Natural killer cell treated with Interleukin-12 subunit alpha and Interleukin-12 subunit beta and Interleukin-15 and Interleukin-18, amount 100 ng/mL, for 72 hours (primary cell): ENCODE results near the gene APOA1. TPM values are rescaled to one million over a fixed set of nuclear protein-coding genes. Genes with fewer than 3 reads are reported as not detected.
A peak's percentile ranks its signal among the peaks of the same experiment; 100 is the strongest.
"Not testable (repeated sequence)": the region's sequence is repeated elsewhere in the genome, so short reads cannot be mapped to it uniquely, and the experiment has no call there.

ENCODE experiments used
- ATAC-seq, 2 donors: fragments of 150-1000 bp; cut with Tn5 transposase in 1 of 2; sonication (Bioruptor Pico), chemical (Tn5 transposase) in 1 of 2; 2 replicates each; pipeline ENCODE4 v1.10.0; 2021
- DNase-seq: peaks from one replicate; pipeline ENCODE4 v3.0.0; 2022; ENCODE audit warnings: low spot score
- H3K27ac Mint-ChIP-seq, 2 donors: 1 replicate in 1 of 2; 2 replicates in 1 of 2; pipeline ENCODE4 v1.8.0; 2022; ENCODE audit warnings: mixed read lengths in 2 of 2, mild to moderate bottlenecking in 1 of 2, moderate library complexity in 1 of 2
- H3K27me3 Mint-ChIP-seq, 2 donors: 1 replicate in 1 of 2; 2 replicates in 1 of 2; pipeline ENCODE4 v1.8.0; 2022; ENCODE audit warnings: mixed read lengths in 2 of 2
- H3K36me3 Mint-ChIP-seq: one replicate; pipeline ENCODE4 v1.8.0; 2022; ENCODE audit warnings: mixed read lengths
- H3K4me1 Mint-ChIP-seq, 2 donors: 1 replicate in 1 of 2; 2 replicates in 1 of 2; pipeline ENCODE4 v1.8.0; 2022; ENCODE audit warnings: low read depth in 2 of 2, mixed read lengths in 2 of 2, mild to moderate bottlenecking in 1 of 2
- H3K4me3 Mint-ChIP-seq: one replicate; pipeline ENCODE4 v1.8.0; 2022; ENCODE audit warnings: mixed read lengths
- H3K9me3 Mint-ChIP-seq: 2 replicates; pipeline ENCODE4 v1.8.0; 2022; ENCODE audit warnings: mixed read lengths
- total RNA-seq, 2 donors: library from RNA; stranded (reverse); gene quantifications; one replicate each; pipeline ENCODE4 v1.2.3, GENCODE V29; 2022

APOA1 gene
- total RNA-seq, 2 donors from 2014 or later, result not detected

DNA sequence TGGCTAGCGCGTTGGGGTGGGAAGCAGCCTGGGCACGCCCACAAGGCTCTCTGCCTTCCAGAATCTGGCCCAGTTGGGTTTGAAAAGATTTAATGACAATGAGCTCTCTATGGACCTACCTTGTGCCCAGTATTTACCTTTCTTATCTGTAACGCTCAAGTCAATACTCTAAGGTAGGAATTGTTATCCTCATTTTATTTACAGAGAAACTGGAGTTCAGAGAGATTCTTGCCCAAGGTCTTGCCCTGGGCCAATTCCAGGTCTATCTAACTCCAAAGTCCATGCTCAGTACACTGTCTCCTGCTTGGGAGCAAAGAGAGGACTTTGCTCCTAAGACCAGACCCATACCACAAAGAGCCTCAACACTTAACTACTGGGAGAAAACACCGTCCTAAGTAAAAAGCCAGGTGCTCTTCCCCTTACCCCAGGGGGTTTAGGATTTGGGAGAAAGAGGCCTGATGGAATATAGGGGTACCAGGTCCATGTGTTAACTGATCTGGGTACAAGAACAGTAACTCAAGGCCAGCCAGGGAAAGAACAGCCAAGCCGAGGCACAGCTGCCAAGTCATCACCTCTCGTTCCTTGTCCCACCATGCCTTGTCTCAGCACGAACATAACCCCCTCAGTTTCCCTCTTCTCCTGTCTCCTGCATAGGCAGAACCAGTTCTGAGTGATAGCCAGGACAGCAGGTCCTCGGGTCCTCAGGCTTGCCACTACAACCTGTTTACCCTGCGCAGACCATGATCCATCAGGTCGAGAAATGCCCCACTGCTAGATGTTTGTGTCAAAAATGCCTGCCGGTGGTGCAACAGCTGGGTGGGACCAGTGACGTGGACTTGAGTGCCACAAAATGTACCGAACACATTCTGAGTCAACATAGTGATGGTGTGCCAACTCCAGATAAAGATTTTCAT, 28.9 kb downstream of the APOA1 start:
- Mint-ChIP-seq H3K27ac (no peak overlapping the region), H3K9me3 (no peaks in the 10 kb centered on the region), H3K27me3 (no peaks in the 10 kb centered on the region), H3K4me3 (no peak overlapping the region), H3K36me3 (no peaks in the 10 kb centered on the region), H3K4me1 (peaks cover 0 to 6% of the 10 kb centered on the region in 2 donors)
- DNase-seq (no peak), ATAC-seq (no peak)

- Mint-ChIP-seq H3K36me3 (no peaks in the 10 kb centered on the region), H3K4me1 (no peaks in the 10 kb centered on the region), H3K27me3 (peaks cover 2 to 4% of the 10 kb centered on the region in 2 donors), H3K9me3 (no peaks in the 10 kb centered on the region), H3K27ac (no peak overlapping the region), H3K4me3 (no peak overlapping the region)
- DNase-seq, result no peak
- ATAC-seq, result no peak
Measured at GRCh38 chr11:116807601-116808261, 29.7 kb downstream of the APOA1 start.

DNA sequence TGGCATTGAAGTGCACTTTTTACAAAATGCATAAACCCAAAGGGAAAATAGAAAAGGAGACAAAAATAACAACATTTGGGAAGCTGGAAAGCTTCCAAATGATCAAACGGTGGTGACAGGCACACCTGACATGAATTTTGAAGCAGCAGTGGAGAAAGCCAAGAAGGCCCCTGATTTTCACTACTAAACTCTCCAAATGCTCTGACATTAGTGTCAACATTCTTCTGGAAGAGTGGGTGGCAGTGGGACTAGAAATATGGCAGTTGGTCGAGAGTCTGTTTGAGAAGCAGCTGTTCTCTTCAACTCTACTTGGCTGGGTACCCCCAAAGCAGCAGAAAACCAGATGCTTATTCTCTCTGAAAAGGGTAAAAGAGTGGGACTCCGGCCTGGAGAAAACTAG, 33.4 kb downstream of the APOA1 start:
- Mint-ChIP-seq H3K4me1 (no peaks in the 10 kb centered on the region), H3K27me3 (peaks cover 5 to 18% of the 10 kb centered on the region in 2 donors), H3K36me3 (no peaks in the 10 kb centered on the region), H3K4me3 (no peak overlapping the region), H3K27ac (no peak overlapping the region), H3K9me3 (no peaks in the 10 kb centered on the region)
- DNase-seq, result no peak
- no peak for ATAC-seq

- H3K27ac Mint-ChIP-seq, ATAC-seq, H3K36me3 Mint-ChIP-seq, H3K9me3 Mint-ChIP-seq, DNase-seq, H3K4me3 Mint-ChIP-seq, H3K4me1 Mint-ChIP-seq: not testable (repeated sequence)
- H3K27me3 Mint-ChIP-seq, result peaks cover 7 to 18% of the 10 kb centered on the region in 2 donors
Measured at GRCh38 chr11:116801662-116802061, 35.8 kb downstream of the APOA1 start.

DNA sequence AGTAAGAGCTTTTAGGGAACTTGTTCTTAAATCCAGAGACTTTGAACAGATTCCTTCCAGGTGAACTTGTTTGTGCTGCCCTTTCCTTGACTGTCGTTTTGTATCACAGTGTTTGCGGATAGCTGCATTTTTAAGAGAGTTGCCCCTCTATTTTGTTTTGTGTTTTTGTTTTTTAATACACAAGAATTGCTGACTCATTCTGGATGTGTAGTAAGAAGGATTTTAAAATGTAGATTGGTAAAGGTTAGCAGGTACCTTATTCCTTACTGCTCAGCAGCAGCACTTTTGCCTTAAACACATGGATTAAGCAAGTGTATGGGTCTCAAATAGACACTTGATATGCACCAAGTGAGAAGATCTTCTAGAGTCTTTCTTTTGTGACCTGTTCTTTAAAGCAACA, 36.8 kb downstream of the APOA1 start:
- DNase-seq (no peak), ATAC-seq (no peak)
- Mint-ChIP-seq H3K4me1 (no peaks in the 10 kb centered on the region), H3K36me3 (no peaks in the 10 kb centered on the region), H3K4me3 (no peak overlapping the region), H3K27me3 (peaks cover 7 to 18% of the 10 kb centered on the region in 2 donors), H3K27ac (no peak overlapping the region), H3K9me3 (no peaks in the 10 kb centered on the region)

GRCh38 chr11:116798368-116798767, 39.1 kb downstream of the APOA1 start:
- H3K4me1 Mint-ChIP-seq, result no peaks in the 10 kb centered on the region
- ATAC-seq (peak in 1 of 2 donors; percentile 73), DNase-seq (no peak)
- H3K27ac Mint-ChIP-seq, result no peak overlapping the region
- peaks cover 7 to 18% of the 10 kb centered on the region in 2 donors for H3K27me3 Mint-ChIP-seq
- H3K4me3 Mint-ChIP-seq, result no peak overlapping the region
- H3K9me3 Mint-ChIP-seq, result no peaks in the 10 kb centered on the region
- H3K36me3 Mint-ChIP-seq, result no peaks in the 10 kb centered on the region

GRCh38 chr11:116797816-116798215, 39.6 kb downstream of the APOA1 start:
- no peak overlapping the region for H3K27ac Mint-ChIP-seq
- no peaks in the 10 kb centered on the region for H3K36me3 Mint-ChIP-seq
- H3K4me1 Mint-ChIP-seq, result peaks cover 0 to 3% of the 10 kb centered on the region in 2 donors
- DNase-seq (no peak), ATAC-seq (no peak)
- H3K27me3 Mint-ChIP-seq, result peaks cover 6 to 16% of the 10 kb centered on the region in 2 donors
- no peaks in the 10 kb centered on the region for H3K9me3 Mint-ChIP-seq
- no peak overlapping the region for H3K4me3 Mint-ChIP-seq

DNA sequence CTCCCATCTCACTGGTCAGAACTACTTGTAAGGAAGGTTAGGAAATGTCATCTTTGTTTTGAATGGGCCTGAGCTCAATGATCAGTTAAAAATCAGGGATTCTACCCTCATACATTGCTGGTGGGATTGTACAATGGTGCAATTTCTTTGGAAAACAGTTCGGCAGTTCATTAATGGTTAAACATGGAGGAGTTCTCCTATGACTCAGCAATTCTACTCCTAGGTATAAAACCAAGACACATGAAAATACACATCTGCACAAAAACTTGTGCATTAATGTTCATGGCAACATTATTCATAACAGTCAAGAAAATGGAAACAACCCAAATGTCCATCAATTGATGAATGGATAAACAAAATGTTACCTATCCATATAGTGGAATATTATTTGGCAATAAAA, 40.9 kb downstream of the APOA1 start:
- ATAC-seq (no peak), DNase-seq (no peak)
- H3K27ac Mint-ChIP-seq, result no peak overlapping the region
- H3K4me1 Mint-ChIP-seq, result peaks cover 0 to 3% of the 10 kb centered on the region in 2 donors
- no peaks in the 10 kb centered on the region for H3K9me3 Mint-ChIP-seq
- no peak overlapping the region for H3K4me3 Mint-ChIP-seq
- peaks cover 2 to 12% of the 10 kb centered on the region in 2 donors for H3K27me3 Mint-ChIP-seq
- H3K36me3 Mint-ChIP-seq, result no peaks in the 10 kb centered on the region

DNA sequence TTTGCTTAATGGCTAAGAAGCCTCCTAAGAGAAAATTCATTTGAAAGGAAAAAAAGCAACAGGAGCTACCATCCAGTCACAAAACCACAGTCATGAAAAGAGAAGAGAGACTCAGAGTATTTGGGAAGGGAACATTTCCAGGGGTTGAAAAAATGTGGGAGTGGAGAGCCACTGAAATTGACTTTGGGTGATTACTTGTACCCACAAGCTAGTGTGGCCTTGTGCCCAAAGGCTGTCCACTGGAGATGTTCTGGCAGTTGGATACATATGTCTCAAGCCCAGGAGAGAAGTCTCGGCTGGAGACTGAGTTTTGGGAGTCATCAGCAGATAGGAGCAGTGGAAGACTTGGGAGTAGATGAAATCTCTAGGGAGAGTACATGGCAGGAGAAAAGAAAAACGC, 42.6 kb downstream of the APOA1 start:
- H3K4me1 Mint-ChIP-seq, result peaks cover 6 to 10% of the 10 kb centered on the region in 2 donors
- DNase-seq, result no peak
- no peaks in the 10 kb centered on the region for H3K9me3 Mint-ChIP-seq
- H3K27me3 Mint-ChIP-seq, result peaks cover 2 to 5% of the 10 kb centered on the region in 2 donors
- ATAC-seq, result no peak
- H3K36me3 Mint-ChIP-seq, result no peaks in the 10 kb centered on the region
- H3K27ac Mint-ChIP-seq, result no peak overlapping the region
- H3K4me3 Mint-ChIP-seq, result no peak overlapping the region

DNA sequence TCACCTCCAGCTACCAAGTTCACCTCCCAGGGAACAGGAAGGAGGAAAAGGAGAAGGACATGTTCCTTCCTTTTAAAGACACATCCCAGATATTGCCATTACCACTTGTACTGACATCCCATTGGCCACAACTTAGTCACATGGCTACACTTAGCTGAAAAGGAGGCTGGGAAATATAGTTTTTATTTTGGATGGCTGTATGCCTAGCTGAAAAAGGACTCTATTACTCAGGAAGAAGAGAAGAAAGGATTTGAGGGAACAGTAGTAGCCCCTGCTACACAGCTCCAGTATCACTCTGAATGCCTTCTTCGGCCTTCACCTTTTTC, 43.7 kb downstream of the APOA1 start:
- Mint-ChIP-seq H3K9me3 (no peaks in the 10 kb centered on the region), H3K4me3 (no peak overlapping the region), H3K4me1 (peaks cover 7 to 10% of the 10 kb centered on the region in 2 donors), H3K27ac (no peak overlapping the region), H3K27me3 (peaks cover 0 to under 1% of the 10 kb centered on the region in 2 donors), H3K36me3 (no peaks in the 10 kb centered on the region)
- DNase-seq (no peak), ATAC-seq (no peak)

DNA sequence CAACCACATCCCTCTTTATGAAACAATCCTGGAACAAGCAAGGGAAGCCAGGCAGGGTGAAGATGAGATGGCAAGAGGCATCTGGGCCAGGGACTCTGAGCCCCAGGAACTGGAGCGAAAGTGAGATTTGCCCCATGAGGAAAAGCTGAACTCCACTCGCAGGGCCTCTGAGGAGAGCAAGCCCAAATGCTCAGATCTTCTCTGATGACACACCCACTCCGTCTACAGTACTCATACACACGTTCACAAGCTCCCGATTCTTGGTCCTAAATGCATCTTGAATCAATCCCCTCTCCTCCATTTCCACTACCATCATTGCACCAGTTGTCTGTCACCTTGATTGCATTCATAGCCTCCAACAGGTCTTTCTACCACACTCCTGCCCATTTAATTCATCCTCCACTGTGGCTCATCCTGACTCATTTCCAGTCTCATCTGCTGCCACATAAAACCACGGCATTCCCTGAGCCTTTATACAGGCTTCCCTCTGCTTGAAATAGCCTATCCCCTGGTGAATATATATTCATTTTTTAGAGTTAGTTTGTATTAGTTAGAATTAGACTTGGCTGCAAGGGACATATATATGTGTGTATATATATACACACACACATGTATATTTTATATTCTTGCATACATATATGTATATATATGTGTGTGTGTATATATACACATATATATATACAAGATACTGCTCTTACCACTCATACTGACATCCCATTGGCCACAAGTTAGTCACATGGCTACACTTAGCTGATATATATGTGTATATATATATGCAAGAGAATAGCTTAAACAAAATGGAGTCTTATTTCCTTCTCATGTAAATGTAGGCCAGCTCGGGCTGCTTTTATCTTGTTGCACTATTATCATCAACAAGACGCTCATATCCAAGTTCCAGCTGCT, 44.3 kb downstream of the APOA1 start:
- no peak overlapping the region for H3K4me3 Mint-ChIP-seq

GRCh38 chr11:116792144-116792868, 45.1 kb downstream of the APOA1 start:
- Mint-ChIP-seq H3K9me3 (no peaks in the 10 kb centered on the region), H3K4me3 (no peak overlapping the region), H3K4me1 (peaks cover 15 to 16% of the 10 kb centered on the region in 2 donors), H3K27ac (no peak overlapping the region), H3K36me3 (peaks cover 4% of the 10 kb centered on the region), H3K27me3 (no peaks in the 10 kb centered on the region)
- DNase-seq (no peak), ATAC-seq (no peak)

More for the DNA sequence above, 44.3 kb downstream of the APOA1 start:
- Mint-ChIP-seq H3K36me3 (peaks cover under 1% of the 10 kb centered on the region), H3K27ac (no peak overlapping the region), H3K9me3 (no peaks in the 10 kb centered on the region), H3K27me3 (no peaks in the 10 kb centered on the region), H3K4me1 (peaks cover 13 to 15% of the 10 kb centered on the region in 2 donors)
- ATAC-seq (no peak), DNase-seq (no peak)

DNA sequence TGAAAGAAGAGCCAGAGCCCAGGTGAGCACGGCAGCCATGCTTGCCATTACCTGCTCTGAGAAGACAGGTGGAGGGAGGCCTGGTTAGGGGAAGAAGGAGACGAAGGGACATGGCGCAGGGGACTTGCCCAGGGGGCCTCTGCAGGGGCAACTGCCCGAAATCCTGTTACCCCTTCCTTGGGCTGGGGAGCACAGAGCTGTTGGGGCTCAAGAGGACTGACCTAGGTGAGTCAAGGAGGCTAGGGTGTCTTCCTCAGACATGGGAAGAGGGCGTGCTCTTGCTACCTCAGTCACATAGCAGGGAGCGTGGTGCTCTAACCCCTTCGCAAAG, 45.6 kb downstream of the APOA1 start, which contains the start of gene APOA5:
Gene APOA5 (minus strand): TSS at position 67 of the 331 bp plus-strand sequence. CDS start 19 bp downstream, at position 48.
- Mint-ChIP-seq H3K9me3 (no peaks in the 10 kb centered on the region), H3K4me3 (no peak within 1 kb of the TSS), H3K27me3 (no peaks in the 10 kb centered on the region), H3K4me1 (peaks cover 20 to 21% of the 10 kb centered on the region in 2 donors), H3K36me3 (peaks cover 10% of the 10 kb centered on the region), H3K27ac (no peak within 1 kb of the TSS)
- DNase-seq (no peak), ATAC-seq (no peak)
